Measurements from ENCODE around the gene SULT1E1. TPM values are rescaled to one million over a fixed set of nuclear protein-coding genes. Genes with fewer than 3 reads are reported as not detected.

Gene SULT1E1, protein sequence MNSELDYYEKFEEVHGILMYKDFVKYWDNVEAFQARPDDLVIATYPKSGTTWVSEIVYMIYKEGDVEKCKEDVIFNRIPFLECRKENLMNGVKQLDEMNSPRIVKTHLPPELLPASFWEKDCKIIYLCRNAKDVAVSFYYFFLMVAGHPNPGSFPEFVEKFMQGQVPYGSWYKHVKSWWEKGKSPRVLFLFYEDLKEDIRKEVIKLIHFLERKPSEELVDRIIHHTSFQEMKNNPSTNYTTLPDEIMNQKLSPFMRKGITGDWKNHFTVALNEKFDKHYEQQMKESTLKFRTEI
- 102 TPM for total RNA-seq (ENCODE audit: insufficient read depth, low replicate concordance)

DNA sequence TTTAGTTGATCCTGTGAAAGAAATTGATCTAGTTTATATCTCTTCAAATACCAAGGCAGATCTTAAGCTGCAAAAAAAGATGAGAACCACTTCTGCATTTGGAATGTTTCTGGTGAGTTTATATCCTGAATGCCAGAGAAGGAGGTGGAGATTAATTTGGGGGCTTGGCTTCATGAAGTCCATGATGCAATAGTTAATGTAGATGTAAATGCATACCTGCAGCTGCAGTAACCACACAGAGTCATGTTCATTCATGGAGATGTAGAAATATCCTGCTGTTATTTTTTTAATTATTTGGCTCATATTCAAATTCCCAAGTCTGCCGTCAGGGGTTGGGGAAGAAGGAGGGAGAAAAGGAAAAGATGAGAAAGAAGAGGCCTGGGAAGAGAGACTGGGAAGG, at the start of gene SULT1E1:
Gene SULT1E1 (minus strand): TSS at position 94 of the 400 bp plus-strand sequence. CDS start 2,501 bp downstream, outside the sequence.
- peak; percentile 30 for DNase-seq (ENCODE audit: low spot score)

DNA sequence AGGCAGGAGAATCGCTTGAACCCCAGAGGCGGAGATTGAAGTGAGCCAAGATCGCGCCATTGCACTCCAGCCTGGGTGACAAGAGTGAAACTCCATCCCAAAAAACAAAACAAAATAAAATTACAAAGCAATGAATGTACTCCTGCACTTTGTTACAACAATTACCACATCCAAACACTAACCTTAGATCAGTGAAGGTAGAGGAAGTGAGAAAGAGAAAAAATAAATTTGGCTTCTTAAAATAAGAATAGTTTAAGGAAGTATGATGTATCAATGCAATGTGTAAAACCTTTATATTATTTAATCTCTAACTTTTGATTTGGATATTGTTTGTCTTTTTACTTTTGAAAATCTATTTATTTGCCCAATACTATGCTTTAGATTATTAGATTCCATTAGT, 49.2 kb upstream of the SULT1E1 start:
- no peak for DNase-seq (ENCODE audit: low spot score)

DNA sequence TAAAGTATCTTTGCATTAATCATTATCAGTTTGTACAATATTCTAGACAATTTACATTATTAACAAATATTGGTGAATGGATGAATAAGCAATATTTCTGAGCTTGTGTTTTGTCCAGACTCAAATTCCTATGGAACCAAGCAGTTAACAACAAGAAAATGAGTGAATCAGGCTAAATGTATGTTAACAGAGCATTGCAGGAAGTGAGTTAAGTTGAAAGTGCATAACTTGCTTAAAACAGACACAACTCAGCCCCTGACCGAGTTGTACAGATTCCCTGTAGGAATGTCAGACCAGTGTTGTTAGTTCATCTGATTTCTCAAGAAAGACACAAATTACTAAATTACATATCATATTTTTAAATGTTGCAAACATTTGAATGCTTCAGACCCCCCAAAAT, 47.2 kb upstream of the SULT1E1 start:
- DNase-seq (ENCODE audit: low spot score), result peak; percentile 7

DNA sequence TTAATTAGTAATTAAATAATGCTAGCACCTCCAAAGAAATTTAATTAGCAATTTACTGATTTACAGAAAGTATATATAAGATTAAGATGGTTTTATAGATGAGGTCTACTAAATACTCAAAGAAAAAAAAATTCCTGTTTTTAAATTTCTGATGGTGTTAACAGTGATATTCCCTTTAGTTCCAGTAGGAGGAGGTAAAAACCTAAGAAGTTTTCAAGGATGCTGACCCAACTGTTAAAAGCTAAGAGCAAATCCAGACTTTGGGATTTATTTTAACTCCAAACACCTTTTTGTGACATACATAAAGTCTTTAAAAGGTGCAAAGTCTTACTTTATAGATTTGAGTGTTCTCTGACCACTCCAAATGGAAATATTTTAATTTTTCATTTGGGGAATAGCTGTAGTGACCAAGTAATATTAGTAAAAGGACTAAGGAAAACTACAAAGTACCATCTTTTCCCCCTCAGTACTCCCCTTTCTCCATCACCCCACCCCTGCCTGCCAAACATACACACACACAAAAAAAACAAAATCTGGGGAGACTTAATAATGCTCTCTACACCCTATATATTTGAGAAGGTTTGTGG, 36.7 kb upstream of the SULT1E1 start:
- DNase-seq (ENCODE audit: low spot score), result no peak

DNA sequence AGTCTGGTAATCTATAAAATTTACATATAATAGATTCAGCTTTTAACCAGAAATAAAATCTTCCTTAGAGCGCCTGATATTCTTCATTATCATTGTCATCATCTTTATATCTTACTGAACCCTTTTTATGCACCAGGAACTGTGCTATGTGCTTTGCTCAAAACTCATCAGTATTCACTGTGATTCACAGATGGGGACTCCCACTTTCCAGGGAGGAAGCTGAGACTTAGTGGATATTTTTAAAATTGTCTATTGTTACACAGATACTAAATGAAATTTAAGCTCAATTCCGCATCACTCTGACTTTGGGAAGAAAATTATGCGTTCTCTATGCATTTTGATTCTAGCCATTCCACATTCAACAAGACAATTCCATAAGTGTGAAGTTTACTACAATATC, 34.8 kb upstream of the SULT1E1 start:
- no peak for DNase-seq (ENCODE audit: low spot score)

DNA sequence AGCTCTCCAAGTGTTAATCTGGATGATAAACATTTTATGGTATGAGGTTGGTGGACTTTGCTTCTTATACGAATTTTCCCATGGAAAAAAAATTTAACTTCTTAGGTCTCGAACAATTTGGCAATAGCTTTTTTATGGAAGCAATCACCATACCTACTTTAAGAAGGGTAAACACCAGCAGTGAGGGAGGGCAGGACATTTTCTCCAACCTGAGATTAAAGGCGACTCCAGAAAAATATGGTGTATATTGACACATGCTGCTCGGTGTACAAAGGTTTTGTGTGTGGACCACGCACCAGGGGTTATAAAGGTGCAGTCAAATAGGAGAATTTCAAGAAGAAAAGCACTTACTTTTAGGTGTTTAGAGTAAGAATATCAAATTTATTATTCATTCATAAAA, 34.2 kb upstream of the SULT1E1 start:
- no peak for DNase-seq (ENCODE audit: low spot score)

DNA sequence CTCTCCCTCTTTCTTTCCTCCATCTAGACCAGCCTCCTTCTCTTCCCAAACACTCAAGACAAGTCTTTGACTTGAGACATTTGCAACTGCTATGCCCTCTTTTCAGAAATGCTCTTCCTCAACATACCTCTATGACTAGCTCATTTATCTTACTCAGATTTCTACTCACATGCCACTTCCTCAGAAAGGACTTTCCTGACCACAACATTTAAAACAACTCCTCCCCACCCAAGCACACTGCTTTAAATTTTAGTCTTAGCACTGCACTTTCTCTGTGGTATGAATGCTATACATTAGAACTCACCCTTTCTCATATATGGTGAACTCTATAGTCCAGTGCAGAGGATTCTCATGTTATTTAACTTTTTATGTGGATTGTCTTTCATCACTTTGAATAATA, 28.4 kb upstream of the SULT1E1 start:
- no peak for DNase-seq (ENCODE audit: low spot score)

DNA sequence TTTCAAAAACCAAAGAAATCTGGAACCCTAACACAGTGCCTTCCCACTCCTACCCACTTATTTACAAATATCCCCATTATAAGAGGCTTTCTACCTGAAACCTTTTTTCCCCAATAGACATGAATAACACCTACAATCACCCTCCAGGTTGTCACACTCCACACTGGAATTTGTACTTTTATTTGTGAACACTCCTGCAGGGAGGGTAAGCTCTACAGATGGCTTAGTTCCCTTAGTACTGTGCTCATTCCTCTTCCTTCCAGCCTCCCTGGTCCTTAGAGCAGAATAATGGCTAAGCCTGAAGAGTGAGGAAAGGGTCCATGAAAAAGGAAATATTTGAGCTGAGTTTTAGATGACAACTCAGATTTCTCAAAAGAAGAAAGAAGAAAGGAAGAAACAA, 22.2 kb upstream of the SULT1E1 start:
- no peak for DNase-seq (ENCODE audit: low spot score)

DNA sequence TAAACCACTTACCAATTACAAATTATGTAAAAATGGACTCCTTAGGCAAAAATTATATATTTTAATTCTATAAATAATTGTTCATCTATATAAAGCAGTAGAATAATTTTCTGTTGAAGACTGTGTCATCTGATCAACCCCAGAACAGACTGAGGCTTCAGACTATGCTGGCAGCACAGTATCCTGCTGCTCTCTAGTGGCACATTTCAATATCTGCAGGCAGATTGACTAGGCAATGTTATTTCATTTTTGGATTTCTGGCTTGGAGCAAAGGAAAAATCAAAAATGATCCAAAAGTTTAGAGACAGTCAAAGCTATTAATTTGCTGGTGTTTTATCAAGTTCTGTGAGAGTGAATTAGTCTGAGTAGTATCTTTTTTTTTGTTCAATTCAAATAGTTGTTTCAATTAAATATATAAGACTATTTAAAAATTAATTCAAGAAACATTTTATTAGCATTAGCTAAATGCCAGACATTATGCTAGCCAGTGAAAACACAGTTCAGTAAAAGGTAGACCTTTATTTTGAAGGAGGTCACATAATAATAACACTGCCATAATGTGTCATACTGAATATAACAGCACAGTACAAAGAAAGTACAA, 21.3 kb upstream of the SULT1E1 start:
- peak; percentile 64 for DNase-seq (ENCODE audit: low spot score)

DNA sequence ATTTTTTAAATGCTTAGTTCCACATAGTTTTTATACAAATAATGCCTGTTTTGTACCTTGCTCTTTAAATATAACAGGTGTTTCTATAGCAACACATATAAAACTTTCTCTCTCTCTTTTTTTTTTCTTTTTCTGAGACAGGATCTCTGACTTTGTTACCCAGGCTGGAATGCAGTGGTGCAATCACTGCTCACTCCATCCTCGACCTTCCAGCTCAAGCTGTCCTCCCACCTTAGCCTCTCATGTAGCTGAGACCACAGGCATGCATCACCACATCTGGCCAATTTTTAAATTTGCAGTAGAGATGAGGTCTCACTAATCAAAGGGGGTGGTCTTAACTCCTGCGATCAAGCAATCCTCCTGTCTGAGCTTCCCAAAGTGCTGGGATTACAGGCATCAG, 18.3 kb upstream of the SULT1E1 start:
- DNase-seq (ENCODE audit: low spot score), result peak; percentile 42

DNA sequence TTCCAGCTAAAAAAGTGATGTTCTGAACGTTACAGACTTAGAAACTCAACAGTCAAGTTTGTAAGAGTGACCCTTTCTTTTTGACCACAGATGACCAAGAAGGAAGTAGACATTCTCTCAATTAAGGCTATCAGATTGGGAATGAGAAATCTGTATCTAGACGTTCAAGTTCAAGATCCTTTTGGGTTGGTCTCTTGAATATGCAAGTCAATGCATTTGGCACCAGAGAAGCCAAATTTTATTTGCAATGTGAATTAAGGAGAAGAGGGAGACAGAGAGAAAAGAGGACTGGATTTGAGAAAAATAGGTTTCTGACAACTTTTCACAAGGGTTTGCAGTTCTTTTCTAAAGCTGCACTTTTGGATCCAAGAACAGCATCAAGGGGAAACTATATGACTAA, 17.5 kb upstream of the SULT1E1 start:
- no peak for DNase-seq (ENCODE audit: low spot score)

DNA sequence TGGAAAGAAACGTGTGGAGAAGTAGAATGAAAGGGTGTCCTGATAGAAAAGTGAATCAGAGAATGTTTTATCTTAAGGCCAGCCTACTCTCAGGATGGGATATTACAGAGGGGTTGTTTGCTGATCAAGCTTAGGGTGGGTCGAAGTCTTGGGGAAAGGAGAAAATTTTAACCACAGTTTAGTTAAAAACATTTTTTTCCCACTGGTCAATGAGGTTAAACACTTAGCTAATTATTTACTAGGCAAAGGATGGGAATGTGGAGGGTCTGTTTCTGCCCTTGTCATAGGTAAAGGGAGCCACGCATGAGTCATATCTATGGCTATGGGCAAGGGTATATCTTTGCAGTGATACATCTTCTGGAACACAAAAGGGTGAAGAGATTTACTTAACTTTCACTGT, 16.1 kb upstream of the SULT1E1 start:
- no peak for DNase-seq (ENCODE audit: low spot score)

DNA sequence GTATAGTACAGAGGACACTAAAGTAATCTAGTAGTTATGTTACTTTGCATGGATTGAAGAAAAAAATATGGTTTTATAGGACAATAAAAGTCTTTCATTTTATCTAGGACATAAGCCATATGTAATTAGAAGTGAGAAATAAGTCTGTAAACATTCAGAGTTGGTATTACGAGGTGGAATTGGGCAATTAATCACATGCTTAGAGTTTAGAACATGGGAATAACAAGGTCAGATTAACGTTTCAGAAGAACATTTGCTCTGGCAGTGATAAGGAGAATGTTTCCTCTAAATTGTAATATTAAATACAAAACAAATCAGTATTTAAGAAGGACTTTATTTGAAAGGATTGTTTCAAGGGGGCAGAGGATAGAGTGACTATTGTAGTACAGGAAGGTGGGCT, 15.6 kb upstream of the SULT1E1 start:
- DNase-seq (ENCODE audit: low spot score), result no peak

DNA sequence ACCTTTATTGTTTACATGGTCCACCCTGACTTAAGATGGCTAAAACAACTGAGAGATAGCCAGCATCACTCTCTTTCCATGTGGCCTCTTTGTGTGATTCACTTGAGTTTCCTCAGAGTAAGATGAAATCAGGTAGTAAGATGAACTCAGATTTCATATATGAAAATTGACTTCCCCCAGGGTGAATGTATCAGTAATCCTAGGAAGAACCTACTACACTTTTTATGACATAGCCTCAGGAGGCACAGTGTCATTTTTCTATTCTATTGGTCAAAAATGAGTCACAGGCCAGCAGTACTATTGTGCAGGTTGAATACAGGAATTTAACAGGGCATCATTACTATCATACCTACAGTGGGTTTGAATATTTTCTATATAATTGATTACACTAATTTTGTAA, 14.6 kb upstream of the SULT1E1 start:
- DNase-seq (ENCODE audit: low spot score), result no peak

DNA sequence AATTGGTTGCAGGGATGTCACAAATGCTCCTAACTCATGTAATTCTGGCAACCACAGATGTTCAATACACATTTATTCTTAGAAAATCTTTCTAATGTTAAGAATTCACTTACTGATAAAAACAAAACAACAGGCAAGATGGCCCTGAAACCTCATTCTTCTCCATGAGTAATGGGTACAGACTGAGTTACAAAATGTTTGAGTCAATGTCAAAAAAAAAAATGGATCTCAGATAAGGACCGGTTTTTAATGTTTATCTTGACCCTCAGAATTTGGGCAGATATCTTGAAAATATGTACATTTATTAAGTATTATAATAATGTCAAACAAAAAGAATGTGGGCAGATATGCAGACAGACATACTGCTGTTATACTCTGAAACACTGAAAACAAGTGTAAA, 1.8 kb upstream of the SULT1E1 start:
- DNase-seq (ENCODE audit: low spot score), result no peak

DNA sequence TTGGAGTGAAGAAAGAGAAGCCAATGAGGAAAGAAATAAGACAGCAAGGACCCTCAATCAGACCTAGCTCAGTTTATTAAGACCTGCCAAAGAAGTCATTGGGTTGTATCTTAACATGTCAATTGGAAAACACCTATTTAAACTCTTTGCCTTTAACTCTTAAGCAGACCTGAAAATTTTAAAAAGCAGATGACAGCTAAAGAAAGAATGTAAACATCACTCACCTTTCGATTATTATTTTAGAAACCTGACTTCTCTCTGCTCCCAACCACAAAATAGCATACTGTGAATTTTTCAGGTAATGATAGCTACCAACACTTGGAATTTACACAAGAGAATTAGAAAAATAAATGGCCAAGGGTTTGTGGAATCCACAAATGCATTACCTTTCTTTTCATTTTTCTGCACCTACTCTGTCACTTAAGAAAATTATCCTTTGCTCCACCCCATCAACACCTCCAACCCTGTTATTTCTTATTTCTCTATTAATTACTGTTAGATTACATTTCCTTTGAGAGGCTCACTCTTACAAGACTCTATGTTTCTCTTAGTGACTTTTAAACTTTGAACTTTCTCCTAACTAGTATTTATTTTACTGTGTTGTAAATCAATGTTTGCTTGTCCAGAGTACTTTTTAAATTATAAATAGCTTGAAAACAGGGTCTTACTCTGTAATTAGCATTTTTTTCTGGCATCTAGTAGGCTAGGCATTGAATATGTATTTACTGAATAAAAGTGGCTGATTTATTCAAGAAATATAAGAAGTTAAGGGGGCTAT, 765 bp upstream of the SULT1E1 start:
- no peak for DNase-seq (ENCODE audit: low spot score)

DNA sequence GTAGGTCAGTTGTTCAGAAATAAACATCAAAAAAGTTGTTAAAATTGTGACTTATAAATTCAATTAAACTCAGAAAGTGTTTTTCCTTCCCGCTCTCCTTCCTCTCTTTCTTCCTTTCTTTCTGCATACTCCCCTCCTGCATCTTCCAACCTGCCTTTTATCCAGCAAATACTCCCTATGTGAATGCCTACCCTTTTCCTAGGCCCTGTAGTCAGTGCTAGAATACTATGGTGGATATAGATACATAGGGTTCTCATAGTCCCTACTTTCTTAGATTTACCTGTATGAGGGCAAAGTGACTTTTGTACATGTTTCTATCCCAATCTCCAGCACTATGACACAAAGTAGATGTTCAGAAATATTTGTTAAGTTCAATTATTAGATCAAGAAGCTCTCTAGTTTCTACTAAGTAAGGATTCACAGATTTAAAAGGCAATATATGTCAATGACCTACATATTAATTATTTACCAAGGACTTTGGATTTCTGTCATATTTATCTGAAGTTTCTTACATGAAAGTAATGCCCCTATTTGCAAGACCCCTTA, 732 bp downstream of the SULT1E1 start:
- DNase-seq (ENCODE audit: low spot score), result no peak

DNA sequence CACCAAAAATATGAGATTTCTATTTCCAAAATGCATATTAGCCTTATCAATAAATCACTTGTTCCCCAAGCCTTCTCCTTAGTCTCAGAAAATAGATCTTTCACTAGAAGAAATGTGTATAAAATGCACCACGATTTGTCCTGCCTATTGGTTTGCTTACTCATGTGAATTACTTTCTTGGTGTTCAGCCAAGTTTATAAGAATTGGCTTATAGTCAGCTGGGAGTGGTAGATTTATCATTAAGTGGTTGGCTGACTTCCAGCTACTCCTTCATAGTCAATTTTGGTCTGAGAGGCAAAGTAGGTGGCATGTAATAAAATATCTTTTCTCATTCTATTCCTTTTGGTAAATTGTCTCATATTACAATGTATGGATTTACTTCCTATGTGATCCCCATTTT, 1.3 kb downstream of the SULT1E1 start:
- DNase-seq (ENCODE audit: low spot score), result peak; percentile 53

DNA sequence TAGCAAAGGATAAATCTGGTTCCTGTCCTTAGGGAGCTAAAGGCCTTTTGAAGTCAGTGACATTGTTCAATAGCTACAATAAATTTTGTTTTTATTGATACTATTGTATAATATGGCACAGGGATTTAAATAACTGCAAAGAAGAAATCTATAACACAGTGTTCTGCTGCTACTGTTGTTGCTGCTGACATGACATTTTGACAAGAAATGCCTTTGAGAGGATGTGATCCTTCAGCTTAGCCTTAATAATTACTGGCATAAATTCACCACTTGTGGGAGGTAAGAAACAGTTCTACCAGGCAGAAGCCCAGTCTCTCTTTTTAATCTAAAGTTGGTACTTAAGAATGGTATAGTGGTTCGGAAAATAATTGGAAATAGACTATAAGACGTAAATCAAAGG, 4.1 kb downstream of the SULT1E1 start:
- no peak for DNase-seq (ENCODE audit: low spot score)

DNA sequence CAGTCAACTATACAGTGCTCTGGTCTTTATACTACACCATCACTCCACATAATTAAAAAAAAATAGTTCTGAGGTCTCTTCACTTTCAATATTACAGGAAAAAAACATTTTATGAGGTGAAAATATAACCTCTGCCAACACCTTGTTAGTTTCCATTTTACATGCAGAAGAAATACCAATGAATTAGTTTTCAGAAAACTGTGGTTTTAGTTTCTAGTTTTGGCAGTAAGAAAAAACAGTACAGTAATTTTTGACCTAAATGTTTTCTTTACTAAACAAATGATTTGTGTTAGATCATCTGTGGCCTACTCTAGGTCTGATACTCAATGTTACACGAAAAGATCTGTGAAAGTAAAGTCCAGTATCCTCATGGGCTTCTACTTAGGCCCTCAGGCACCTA, 10.0 kb downstream of the SULT1E1 start:
- DNase-seq (ENCODE audit: low spot score), result no peak

DNA sequence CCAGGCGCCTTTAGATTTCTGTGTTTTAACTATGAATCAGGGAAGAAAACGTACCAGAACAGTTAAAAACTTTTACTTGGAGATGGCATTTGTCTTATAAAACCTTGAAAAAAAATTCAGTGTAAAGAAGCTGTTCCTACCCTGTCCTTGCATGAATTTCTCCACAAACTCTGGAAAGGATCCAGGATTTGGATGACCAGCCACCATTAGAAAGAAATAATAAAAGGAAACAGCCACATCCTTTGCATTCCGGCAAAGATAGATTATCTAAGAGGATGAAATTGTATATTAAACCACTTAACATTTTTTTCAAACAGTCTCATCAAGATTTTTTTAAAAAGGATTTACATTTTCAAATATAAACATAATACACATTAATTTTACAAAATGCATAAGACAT, 10.6 kb downstream of the SULT1E1 start:
- peak; percentile 11 for DNase-seq (ENCODE audit: low spot score)

DNA sequence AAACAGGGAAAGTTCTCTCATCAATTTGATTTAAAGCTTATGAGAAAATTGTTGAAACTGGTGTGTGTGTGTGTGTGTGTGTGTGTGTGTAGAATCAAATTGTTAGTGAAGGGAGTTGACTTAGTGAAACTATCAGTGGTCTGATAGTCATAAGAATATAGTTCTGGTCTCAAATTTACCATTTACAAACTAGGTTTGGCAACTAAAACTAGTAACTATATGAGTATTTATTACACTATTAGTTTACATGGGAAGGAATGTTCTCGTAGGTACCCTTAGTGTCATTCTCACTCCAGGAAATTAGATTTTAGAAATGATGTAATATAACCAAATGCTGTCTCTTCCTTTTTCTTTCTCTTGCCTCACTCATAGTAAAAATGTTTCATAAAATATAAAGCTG, 11.9 kb downstream of the SULT1E1 start:
- no peak for DNase-seq (ENCODE audit: low spot score)
